ENCODE measurements around the gene MT1A.

MT1A gene

GRCh38 chr16:56632156-56632847 lies 6.2 kb upstream of the MT1A start, which contains the start of gene MT1M:
MT1M (plus strand) TSS chr16:56632659; CDS start chr16:56632732, 73 bp downstream.
- DNase-seq, result peak; percentile 72

- DNase-seq, result no peak
Measured at GRCh38 chr16:56632848-56633365, 5.6 kb upstream of the MT1A start.

GRCh38 chr16:56633535-56633934 lies 4.9 kb upstream of the MT1A start:
- DNase-seq, result no peak

GRCh38 chr16:56634715-56635440 lies 3.6 kb upstream of the MT1A start:
- DNase-seq, result no peak

GRCh38 chr16:56635441-56635967 lies 3.0 kb upstream of the MT1A start:
- DNase-seq, result no peak

- DNase-seq, result no peak
Measured at GRCh38 chr16:56636616-56637413, 1.7 kb upstream of the MT1A start.

GRCh38 chr16:56639045-56639444 lies 579 bp downstream of the MT1A start:
- no peak for DNase-seq

- no peak for DNase-seq
Measured at GRCh38 chr16:56640076-56640475, 1.6 kb downstream of the MT1A start.

- DNase-seq, result no peak
Measured at GRCh38 chr16:56641166-56641565, 2.7 kb downstream of the MT1A start.

- peak; percentile 95 for DNase-seq
Measured at GRCh38 chr16:56643080-56643778, 4.8 kb downstream of the MT1A start.

- no peak for DNase-seq
Measured at GRCh38 chr16:56643833-56644232, 5.4 kb downstream of the MT1A start.

GRCh38 chr16:56645311-56645710 lies 6.8 kb downstream of the MT1A start:
- no peak for DNase-seq

GRCh38 chr16:56645838-56646237 lies 7.4 kb downstream of the MT1A start:
- no peak for DNase-seq

GRCh38 chr16:56647641-56648431 lies 9.4 kb downstream of the MT1A start:
- DNase-seq, result no peak

- DNase-seq, result no peak
Measured at GRCh38 chr16:56649271-56649670, 10.8 kb downstream of the MT1A start.

- peak; percentile 29 for DNase-seq
Measured at GRCh38 chr16:56649820-56650219, 11.4 kb downstream of the MT1A start.

- DNase-seq, result no peak
Measured at GRCh38 chr16:56651586-56651985, 13.1 kb downstream of the MT1A start, which contains the start of gene MT1B. MT1B (plus strand) TSS chr16:56651886; CDS start chr16:56651954, 68 bp downstream.

- no peak for DNase-seq
Measured at GRCh38 chr16:56652600-56652999, 14.1 kb downstream of the MT1A start.

GRCh38 chr16:56653218-56653617 lies 14.8 kb downstream of the MT1A start:
- DNase-seq, result no peak

GRCh38 chr16:56657555-56658326 lies 19.3 kb downstream of the MT1A start, which contains the start of gene MT1F:
MT1F (plus strand) TSS chr16:56657959; CDS start chr16:56658059, 100 bp downstream.
- DNase-seq, result peak; percentile 91
